HUES48 (cell line): ENCODE measurements around the gene SLC27A2.
"Not testable (repeated sequence)": the region's sequence is repeated elsewhere in the genome, so short reads cannot be mapped to it uniquely, and the experiment has no call there.

ENCODE experiments used
- H3K27ac ChIP-seq: one replicate; pipeline ENCODE4 v1.7.0; 2013; ENCODE audit warnings: low read depth, low read length, inconsistent platforms
- H3K27me3 ChIP-seq: 2 replicates; pipeline ENCODE4 v1.6.1; 2013; ENCODE audit warnings: mild to moderate bottlenecking, low read length; ENCODE audit not compliant: control insufficient read depth, insufficient read depth
- H3K36me3 ChIP-seq: 2 replicates; pipeline ENCODE4 v1.6.1; 2013; ENCODE audit warnings: low read length; ENCODE audit not compliant: control insufficient read depth, insufficient read depth
- H3K4me1 ChIP-seq: 2 replicates; pipeline ENCODE4 v1.6.1; 2013; ENCODE audit warnings: mild to moderate bottlenecking, low read length; ENCODE audit not compliant: control insufficient read depth, insufficient read depth
- H3K4me3 ChIP-seq: 2 replicates; pipeline ENCODE4 v1.5.1; 2013; ENCODE audit warnings: mild to moderate bottlenecking, low read depth, low read length
- H3K9ac ChIP-seq: 2 replicates; pipeline ENCODE4 v1.6.1; 2013; ENCODE audit warnings: mild to moderate bottlenecking, low read depth, low read length, moderate library complexity
- H3K9me3 ChIP-seq: 2 replicates; pipeline ENCODE4 v1.6.1; 2013; ENCODE audit warnings: low read length; ENCODE audit not compliant: control insufficient read depth, insufficient read depth

Gene SLC27A2

DNA sequence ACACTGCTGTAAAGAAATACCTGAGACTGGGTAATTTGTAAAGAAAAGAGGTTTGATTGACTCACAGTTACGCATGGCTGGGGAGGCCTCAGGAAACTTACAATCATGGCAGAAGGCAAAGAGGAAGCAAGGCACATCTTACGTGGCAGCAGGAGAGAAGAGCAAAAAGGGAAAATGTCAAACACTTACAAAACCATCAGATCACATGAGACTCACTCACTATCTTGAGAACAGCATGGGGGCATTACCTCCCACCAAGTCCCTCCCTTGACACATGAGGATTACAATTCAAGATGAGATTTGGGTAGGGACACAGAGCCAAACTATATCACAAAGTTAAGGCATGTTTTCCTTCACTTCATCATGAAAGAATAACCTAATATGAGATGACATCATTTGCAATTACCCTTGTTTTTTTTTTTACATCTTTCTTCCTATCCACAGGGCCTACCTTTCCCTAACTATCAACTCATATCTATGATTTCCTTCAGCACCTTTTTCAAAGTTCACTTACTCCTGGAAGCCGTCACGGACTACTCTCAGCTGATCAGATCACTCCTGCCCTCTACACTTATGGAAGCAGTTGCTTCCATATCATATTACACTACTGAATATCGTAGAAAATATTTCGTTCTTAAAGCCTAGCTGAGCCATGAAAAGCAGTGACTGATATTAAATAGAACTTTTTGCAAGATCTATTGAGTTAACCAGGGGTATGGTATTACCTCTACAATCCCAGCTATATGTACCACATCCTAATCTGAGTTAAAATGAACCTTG, 37.5 kb upstream of the SLC27A2 start:
- Histone ChIP-seq H3K9me3 (no peaks in the 10 kb centered on the region), H3K4me1 (peaks cover 7% of the 10 kb centered on the region; the same call in 1 of the 2 replicates), H3K4me3 (no peak overlapping the region), H3K27me3 (no peaks in the 10 kb centered on the region), H3K27ac (no peak overlapping the region), H3K9ac (no peak overlapping the region), H3K36me3 (no peaks in the 10 kb centered on the region)

- Histone ChIP-seq H3K27me3 (no peaks in the 10 kb centered on the region), H3K9ac (peak overlapping the region; percentile 27; the same call in 1 of the 2 replicates), H3K36me3 (no peaks in the 10 kb centered on the region), H3K4me1 (peaks cover 7% of the 10 kb centered on the region; the same call in 1 of the 2 replicates), H3K4me3 (no peak overlapping the region), H3K27ac (no peak overlapping the region), H3K9me3 (no peaks in the 10 kb centered on the region)
Measured at GRCh38 chr15:50145451-50145872, 36.5 kb upstream of the SLC27A2 start.

DNA sequence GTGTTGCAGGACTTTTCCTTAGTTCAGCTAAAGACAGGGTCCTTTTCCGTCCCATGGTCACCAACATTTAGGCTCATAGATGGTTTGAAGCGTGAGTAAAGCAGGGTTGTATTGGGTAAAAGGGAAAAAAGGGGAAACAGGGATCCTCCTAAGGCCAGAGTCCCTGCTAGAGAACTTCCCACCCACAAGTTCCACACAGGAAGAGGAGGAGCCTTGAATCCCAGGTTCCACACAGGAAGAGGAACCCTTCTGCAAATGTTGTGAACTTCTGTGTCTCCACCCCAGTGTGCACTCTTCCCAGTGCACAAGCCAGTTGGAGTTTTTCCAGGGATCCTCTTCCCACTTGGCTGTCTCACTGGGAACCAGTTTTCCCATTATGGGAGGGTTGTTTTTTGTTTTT, 35.4 kb upstream of the SLC27A2 start:
- Histone ChIP-seq H3K36me3 (no peaks in the 10 kb centered on the region), H3K4me1 (peaks cover 7% of the 10 kb centered on the region; the same call in 1 of the 2 replicates), H3K9me3 (no peaks in the 10 kb centered on the region), H3K27me3 (no peaks in the 10 kb centered on the region), H3K27ac (no peak overlapping the region), H3K4me3 (no peak overlapping the region), H3K9ac (no peak overlapping the region)

DNA sequence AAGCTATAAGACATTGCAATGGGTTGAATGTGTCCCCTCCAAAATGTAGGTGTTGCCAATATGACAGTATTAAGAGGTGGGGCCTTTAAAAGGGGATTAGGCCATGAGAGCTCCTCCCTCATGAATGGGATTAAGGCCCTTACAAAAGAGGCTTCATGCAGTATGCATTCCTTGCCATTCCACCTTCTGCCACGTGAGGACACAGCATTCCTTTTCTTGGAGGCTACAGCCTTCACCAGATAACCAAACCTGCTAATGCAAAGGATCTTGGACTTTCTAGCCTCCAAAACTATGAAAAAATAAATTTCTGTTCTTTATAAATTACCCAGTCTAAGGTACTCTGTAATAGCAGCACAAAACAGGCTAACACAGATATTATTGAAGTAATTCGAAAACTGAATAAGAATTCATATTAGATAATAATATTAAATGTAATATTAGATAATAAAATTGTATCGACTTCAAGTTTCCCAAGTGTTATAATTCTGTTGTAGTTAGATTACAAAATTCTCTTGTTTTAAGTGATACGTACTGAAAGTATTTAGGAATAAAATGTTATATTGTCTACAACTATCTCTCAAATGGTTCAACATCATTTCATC, 33.5 kb upstream of the SLC27A2 start:
- no peak overlapping the region for H3K9ac ChIP-seq
- H3K9me3 ChIP-seq: no peaks in the 10 kb centered on the region
- no peaks in the 10 kb centered on the region for H3K36me3 ChIP-seq
- no peaks in the 10 kb centered on the region for H3K27me3 ChIP-seq
- no peak overlapping the region for H3K4me3 ChIP-seq
- no peak overlapping the region for H3K27ac ChIP-seq
- peaks cover 7% of the 10 kb centered on the region; the same call in 1 of the 2 replicates for H3K4me1 ChIP-seq

- H3K27me3 ChIP-seq: no peaks in the 10 kb centered on the region
- no peaks in the 10 kb centered on the region for H3K36me3 ChIP-seq
- no peaks in the 10 kb centered on the region for H3K9me3 ChIP-seq
- peaks cover 7% of the 10 kb centered on the region; the same call in 1 of the 2 replicates for H3K4me1 ChIP-seq
- no peak overlapping the region for H3K9ac ChIP-seq
- H3K4me3 ChIP-seq: no peak overlapping the region
- no peak overlapping the region for H3K27ac ChIP-seq
Measured at GRCh38 chr15:50149090-50149489, 32.9 kb upstream of the SLC27A2 start.

DNA sequence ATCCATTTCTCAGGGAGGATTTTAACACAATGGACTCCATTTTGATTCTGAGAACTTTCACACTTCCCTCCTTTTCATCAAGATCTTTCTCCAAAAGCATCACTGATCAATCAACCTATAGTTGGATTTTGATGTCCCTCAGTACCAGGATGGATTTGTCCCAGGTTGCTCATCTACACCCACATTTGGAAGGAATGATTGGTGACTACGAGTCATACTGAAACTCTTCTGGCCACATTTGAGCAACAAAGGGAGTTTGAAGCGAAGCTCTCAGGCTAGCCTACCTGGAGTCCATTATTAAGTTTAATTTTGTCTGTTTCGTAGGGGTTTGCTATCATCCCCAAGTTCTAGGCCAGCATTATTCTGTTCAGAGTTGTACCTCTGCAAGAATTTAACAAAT, 31.6 kb upstream of the SLC27A2 start:
- Histone ChIP-seq H3K4me1 (no peaks in the 10 kb centered on the region), H3K9ac (no peak overlapping the region), H3K9me3 (no peaks in the 10 kb centered on the region), H3K27ac (no peak overlapping the region), H3K27me3 (no peaks in the 10 kb centered on the region), H3K36me3 (no peaks in the 10 kb centered on the region), H3K4me3 (no peak overlapping the region)

DNA sequence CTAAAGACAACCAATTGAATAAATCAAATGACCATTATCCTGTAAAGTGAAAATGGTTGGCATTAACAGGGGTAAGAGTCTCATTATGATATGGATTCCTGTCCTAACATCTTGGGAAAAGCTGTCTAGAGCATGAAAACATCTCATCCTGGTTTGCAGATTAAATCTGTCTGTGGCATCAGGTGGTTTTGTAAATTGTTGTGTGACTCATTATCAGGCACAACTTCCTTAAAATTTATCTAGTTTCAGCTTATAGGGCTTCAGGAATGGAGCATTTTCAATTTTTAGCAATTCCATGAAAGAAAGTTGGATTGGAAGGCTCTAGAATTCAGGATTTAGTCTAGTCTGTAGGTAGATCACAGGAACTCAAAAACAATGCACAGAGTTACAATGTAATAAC, 31.1 kb upstream of the SLC27A2 start:
- Histone ChIP-seq H3K9ac (no peak overlapping the region), H3K9me3 (no peaks in the 10 kb centered on the region), H3K27ac (no peak overlapping the region)

DNA sequence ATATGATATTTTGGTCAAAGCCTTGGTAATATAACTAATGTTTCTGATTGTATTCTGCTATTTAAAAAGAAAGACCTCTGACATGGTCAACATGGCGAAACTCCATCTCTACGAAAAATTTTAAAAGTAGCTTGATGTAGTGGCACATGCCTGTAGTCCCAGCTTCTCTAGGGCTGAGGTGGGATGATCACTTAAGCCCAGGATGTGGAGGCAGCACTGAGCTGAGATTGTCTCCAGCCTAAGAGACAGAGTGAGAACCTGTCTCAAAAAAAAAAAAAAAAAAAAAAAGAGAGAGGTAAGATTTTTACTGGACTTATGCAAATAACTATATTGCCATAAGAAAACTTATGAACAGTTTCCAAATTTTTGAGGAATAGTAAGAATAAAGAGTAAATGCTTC, 30.5 kb upstream of the SLC27A2 start:
- Histone ChIP-seq H3K9ac (no peak overlapping the region), H3K36me3 (no peaks in the 10 kb centered on the region), H3K27me3 (no peaks in the 10 kb centered on the region), H3K9me3 (0 out of 2 replicates have a peak, but pooled peaks cover 3% of the 10 kb centered on the region), H3K4me1 (no peaks in the 10 kb centered on the region), H3K4me3 (no peak overlapping the region), H3K27ac (no peak overlapping the region)

More for the DNA sequence above, 31.1 kb upstream of the SLC27A2 start:
- no peaks in the 10 kb centered on the region for H3K27me3 ChIP-seq
- H3K36me3 ChIP-seq: no peaks in the 10 kb centered on the region
- H3K4me1 ChIP-seq: no peaks in the 10 kb centered on the region
- H3K4me3 ChIP-seq: no peak overlapping the region

DNA sequence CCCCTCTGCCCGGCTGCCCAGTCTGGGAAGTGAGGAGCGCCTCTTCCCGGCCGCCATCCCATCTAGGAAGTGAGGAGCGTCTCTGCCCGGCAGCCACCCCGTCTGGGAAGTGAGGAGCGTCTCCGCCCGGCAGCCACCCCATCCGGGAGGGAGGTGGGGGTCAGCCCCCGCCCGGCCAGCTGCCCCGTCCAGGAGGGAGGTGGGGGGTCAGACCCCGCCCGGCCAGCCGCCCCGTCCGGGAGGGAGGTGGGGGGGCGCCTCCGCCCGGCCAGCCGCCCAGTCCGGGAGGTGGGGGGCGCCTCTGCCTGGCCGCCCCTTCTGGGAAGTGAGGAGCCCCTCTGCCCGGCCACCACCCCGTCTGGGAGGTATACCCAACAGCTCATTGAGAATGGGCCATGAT, 23.8 kb upstream of the SLC27A2 start:
- H3K27me3 ChIP-seq, H3K4me3 ChIP-seq, H3K4me1 ChIP-seq, H3K27ac ChIP-seq, H3K36me3 ChIP-seq, H3K9me3 ChIP-seq, H3K9ac ChIP-seq: not testable (repeated sequence)

- no peak overlapping the region for H3K27ac ChIP-seq
- H3K9me3 ChIP-seq: no peaks in the 10 kb centered on the region
- no peak overlapping the region for H3K4me3 ChIP-seq
- no peaks in the 10 kb centered on the region for H3K4me1 ChIP-seq
- no peaks in the 10 kb centered on the region for H3K36me3 ChIP-seq
- H3K9ac ChIP-seq: no peak overlapping the region
- no peaks in the 10 kb centered on the region for H3K27me3 ChIP-seq
Measured at GRCh38 chr15:50162969-50163718, 18.9 kb upstream of the SLC27A2 start.
